Endothelial cell of umbilical vein (primary cell): Measurements from ENCODE around the gene MAGI1.

Experiments used
- GATA2 ChIP-seq: IDR thresholded peaks from 2 replicates; pipeline ENCODE4 v1.7.0; 2011; ENCODE audit warnings: low read depth, mild to moderate bottlenecking, moderate library complexity, mixed read lengths, low read length; ENCODE audit not compliant: insufficient read length, insufficient read depth
- POLR2A ChIP-seq: IDR thresholded peaks from 2 replicates; pipeline ENCODE4 v1.6.1; 2012; ENCODE audit warnings: low read depth, mild to moderate bottlenecking, control low read depth, low read length
- TF ChIP-seq, protein P1 (sequence below), 2 donors: IDR thresholded peaks; 1 replicate in 1 of 2; 2 replicates in 1 of 2; pipeline ENCODE4 v1.5.1; 2011; ENCODE audit warnings: low read length in 2 of 2, mild to moderate bottlenecking in 2 of 2, moderate library complexity in 2 of 2, control low read depth in 1 of 2, inconsistent platforms in 1 of 2, low read depth in 1 of 2; ENCODE audit not compliant: insufficient read depth in 1 of 2; ENCODE audit errors: extremely low read depth in 1 of 2
- TF ChIP-seq, protein P2 (sequence below): IDR thresholded peaks from 2 replicates; pipeline ENCODE4 v1.6.1; 2011; ENCODE audit not compliant: insufficient read depth, insufficient read length

DNA sequence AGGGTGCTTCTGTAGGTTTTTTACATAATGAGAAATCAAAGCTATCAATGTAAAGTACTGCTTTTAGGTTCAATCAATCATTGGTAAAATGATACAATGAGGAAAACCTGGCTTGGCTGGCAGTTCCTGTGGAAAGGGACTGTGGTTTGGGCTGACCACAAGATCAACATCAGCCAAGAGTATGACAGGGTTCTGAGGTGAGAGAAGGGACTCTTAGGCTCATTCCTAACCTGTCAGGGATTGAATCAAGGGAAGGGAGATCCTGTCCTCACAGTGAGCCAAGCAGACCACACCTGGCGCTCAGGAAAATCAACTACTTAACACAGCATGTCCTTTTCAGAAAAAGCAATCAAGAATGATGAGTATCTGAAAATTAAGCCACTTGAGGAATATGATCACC lies 111.1 kb downstream of the MAGI1 start:
- TF ChIP-seq, protein P1, sequence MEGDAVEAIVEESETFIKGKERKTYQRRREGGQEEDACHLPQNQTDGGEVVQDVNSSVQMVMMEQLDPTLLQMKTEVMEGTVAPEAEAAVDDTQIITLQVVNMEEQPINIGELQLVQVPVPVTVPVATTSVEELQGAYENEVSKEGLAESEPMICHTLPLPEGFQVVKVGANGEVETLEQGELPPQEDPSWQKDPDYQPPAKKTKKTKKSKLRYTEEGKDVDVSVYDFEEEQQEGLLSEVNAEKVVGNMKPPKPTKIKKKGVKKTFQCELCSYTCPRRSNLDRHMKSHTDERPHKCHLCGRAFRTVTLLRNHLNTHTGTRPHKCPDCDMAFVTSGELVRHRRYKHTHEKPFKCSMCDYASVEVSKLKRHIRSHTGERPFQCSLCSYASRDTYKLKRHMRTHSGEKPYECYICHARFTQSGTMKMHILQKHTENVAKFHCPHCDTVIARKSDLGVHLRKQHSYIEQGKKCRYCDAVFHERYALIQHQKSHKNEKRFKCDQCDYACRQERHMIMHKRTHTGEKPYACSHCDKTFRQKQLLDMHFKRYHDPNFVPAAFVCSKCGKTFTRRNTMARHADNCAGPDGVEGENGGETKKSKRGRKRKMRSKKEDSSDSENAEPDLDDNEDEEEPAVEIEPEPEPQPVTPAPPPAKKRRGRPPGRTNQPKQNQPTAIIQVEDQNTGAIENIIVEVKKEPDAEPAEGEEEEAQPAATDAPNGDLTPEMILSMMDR (IDR thresholded peaks at IDR 0.05; ENCODE audit: extremely low read depth in 1 of 2, insufficient read depth in 1 of 2, low read depth in 1 of 2, low read length in 2 of 2) = no peak
- TF ChIP-seq, protein P2, sequence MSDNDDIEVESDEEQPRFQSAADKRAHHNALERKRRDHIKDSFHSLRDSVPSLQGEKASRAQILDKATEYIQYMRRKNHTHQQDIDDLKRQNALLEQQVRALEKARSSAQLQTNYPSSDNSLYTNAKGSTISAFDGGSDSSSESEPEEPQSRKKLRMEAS = no peak
- TF ChIP-seq POLR2A = no peak
- no peak for TF ChIP-seq GATA2
